Panc1 (cell line): ENCODE data around the gene ZNF160. TPM values are rescaled to one million over a fixed set of nuclear protein-coding genes. Genes with fewer than 3 reads are reported as not detected.

ENCODE experiments used
- ATAC-seq: fragments of 200-7000 bp; cut with Tn5 transposase; 2 replicates; pipeline ENCODE4 v1.9.1; 2020; ENCODE audit warnings: mild to moderate bottlenecking, moderate library complexity
- BruUV-seq: library from RNA; stranded (reverse); fragments of 400-500 nt; replicated peaks from 2 replicates; lab custom pipeline; 2021; lab: Mats Ljungman, UMichigan
- CTCF ChIA-PET: fragments of 300-600 bp; sonication (Branson Sonifier 250); formaldehyde crosslinking; loops from one replicate; lab custom pipeline; 2022; ENCODE audit warnings: antibody characterized with exemption; lab: Charles Lee
- POLR2A ChIA-PET: fragments of 300-600 bp; sonication (Branson Sonifier 250); formaldehyde crosslinking; loops from one replicate; lab custom pipeline; 2022; ENCODE audit warnings: antibody characterized with exemption; lab: Charles Lee
- DNase-seq: peaks from one replicate; pipeline ENCODE4 v3.0.0-alpha.2; 2010; ENCODE audit warnings: low read depth, low spot score
- H3K27ac ChIP-seq: 2 replicates; pipeline ENCODE4 v1.5.1; 2011; ENCODE audit warnings: mild to moderate bottlenecking, low read length, inconsistent platforms
- H3K27me3 ChIP-seq: fragments of 200-500 bp; sonication (Bioruptor generic); 2 replicates; pipeline ENCODE4 v1.6.0; 2014; ENCODE audit warnings: low read length, inconsistent platforms; ENCODE audit not compliant: control insufficient read depth, insufficient read depth
- H3K36me3 ChIP-seq: fragments of 200-500 bp; sonication (Bioruptor generic); 2 replicates; pipeline ENCODE4 v1.5.1; 2014; ENCODE audit warnings: inconsistent platforms, mild to moderate bottlenecking, low read length, moderate library complexity; ENCODE audit not compliant: control insufficient read depth, insufficient read depth
- H3K4me1 ChIP-seq: 2 replicates; pipeline ENCODE4 v1.5.1; 2011; ENCODE audit warnings: inconsistent platforms, mild to moderate bottlenecking, low read length, moderate library complexity; ENCODE audit not compliant: control insufficient read depth, insufficient read depth
- H3K4me3 ChIP-seq, 2 experiments: 2 replicates each; pipeline ENCODE4 v1.5.1; 2011 to 2012; ENCODE audit warnings: low read depth in 2 of 2, low read length in 2 of 2, mild to moderate bottlenecking in 2 of 2, inconsistent platforms in 1 of 2, moderate library complexity in 1 of 2
- H3K9me3 ChIP-seq: fragments of 200-500 bp; sonication (Bioruptor generic); 2 replicates; pipeline ENCODE4 v1.5.1; 2014; ENCODE audit warnings: low read depth, mild to moderate bottlenecking, inconsistent platforms, low read length, moderate library complexity; ENCODE audit not compliant: control insufficient read depth, insufficient read depth
- POLR2AphosphoS5 ChIP-seq: IDR thresholded peaks from 2 replicates; pipeline ENCODE4 v1.6.1; 2012; ENCODE audit warnings: mild to moderate bottlenecking, low read depth, low read length, moderate library complexity
- SIN3A ChIP-seq: IDR thresholded peaks from 2 replicates; pipeline ENCODE4 v1.6.1; 2012; ENCODE audit warnings: low read depth, mild to moderate bottlenecking, low read length, moderate library complexity, borderline replicate concordance; ENCODE audit not compliant: insufficient read depth
- TCF7L2 ChIP-seq: IDR thresholded peaks from 2 replicates; pipeline ENCODE4 v1.6.1; 2011; ENCODE audit warnings: mild to moderate bottlenecking, low read depth, low read length, inconsistent platforms
- in situ Hi-C: cut with HindIII; loops from 2 replicates; pipeline ENCODE4 v1.10.0; 2016; ENCODE audit warnings: low sequenced_read_pairs, low pct_unique_long_range_greater_than_20kb
- intact Hi-C: fragments of 100-400 bp; cut with micrococcal nuclease; formaldehyde crosslinking; loops from one replicate; pipeline ENCODE4 v1.10.0; 2022; ENCODE audit not compliant: unreplicated experiment
- total RNA-seq: library from RNA; stranded (reverse); gene quantifications from one replicate; pipeline ENCODE4 v1.2.1, GENCODE V29; 2021; ENCODE audit not compliant: unreplicated experiment
- TF ChIP-seq, protein P1 (sequence below): fragments of 450-650 bp; IDR thresholded peaks from 2 replicates; pipeline ENCODE4 v1.5.1; 2017; ENCODE audit warnings: mild to moderate bottlenecking
- TF ChIP-seq, protein P2 (sequence below), 2 experiments: IDR thresholded peaks; 2 replicates each; pipeline ENCODE4 v1.6.1; 2011 to 2012; ENCODE audit warnings: low read depth in 2 of 2, control low read depth in 1 of 2, low read length in 1 of 2, mild to moderate bottlenecking in 1 of 2, moderate library complexity in 1 of 2; ENCODE audit not compliant: insufficient read depth in 1 of 2

Gene ZNF160
- total RNA-seq, 1 experiment from 2014 or later = 29.1 TPM

DNA sequence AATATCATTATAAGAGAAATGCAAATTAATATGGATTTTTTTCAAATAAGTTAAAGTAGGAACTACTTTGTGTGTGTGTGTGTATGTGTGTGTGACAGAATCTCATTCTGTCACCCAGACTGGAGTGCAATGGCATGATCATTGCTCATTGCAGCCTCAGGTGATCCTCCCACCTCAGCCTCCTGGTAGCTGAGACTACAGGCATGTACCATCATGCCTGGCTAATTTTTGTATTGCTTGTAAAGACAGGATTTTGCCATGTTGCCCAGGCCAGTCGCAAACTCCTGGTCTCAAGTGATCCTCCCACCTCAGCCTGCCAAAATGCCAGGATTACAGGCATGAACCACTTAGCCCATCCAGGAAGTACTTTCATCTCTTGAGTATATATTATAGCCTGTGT, 61.9 kb downstream of the ZNF160 start:
- H3K4me1 ChIP-seq = 0 out of 2 replicates have a peak, but pooled peaks cover 4% of the 10 kb centered on the region
- no peak overlapping the region for H3K27ac ChIP-seq
- H3K9me3 ChIP-seq = no peaks in the 10 kb centered on the region; the same call in 1 of the 2 replicates
- BruUV-seq = no TSS peak
- no peak overlapping the region for H3K4me3 ChIP-seq
- intact Hi-C loops (no loop called here), in situ Hi-C loops (no loop called here)
- no peaks in the 10 kb centered on the region for H3K27me3 ChIP-seq
- no peak for DNase-seq
- H3K36me3 ChIP-seq = no peaks in the 10 kb centered on the region
- TF ChIP-seq POLR2AphosphoS5 (no peak), TCF7L2 (no peak), SIN3A (no peak)
- TF ChIP-seq, protein P1, sequence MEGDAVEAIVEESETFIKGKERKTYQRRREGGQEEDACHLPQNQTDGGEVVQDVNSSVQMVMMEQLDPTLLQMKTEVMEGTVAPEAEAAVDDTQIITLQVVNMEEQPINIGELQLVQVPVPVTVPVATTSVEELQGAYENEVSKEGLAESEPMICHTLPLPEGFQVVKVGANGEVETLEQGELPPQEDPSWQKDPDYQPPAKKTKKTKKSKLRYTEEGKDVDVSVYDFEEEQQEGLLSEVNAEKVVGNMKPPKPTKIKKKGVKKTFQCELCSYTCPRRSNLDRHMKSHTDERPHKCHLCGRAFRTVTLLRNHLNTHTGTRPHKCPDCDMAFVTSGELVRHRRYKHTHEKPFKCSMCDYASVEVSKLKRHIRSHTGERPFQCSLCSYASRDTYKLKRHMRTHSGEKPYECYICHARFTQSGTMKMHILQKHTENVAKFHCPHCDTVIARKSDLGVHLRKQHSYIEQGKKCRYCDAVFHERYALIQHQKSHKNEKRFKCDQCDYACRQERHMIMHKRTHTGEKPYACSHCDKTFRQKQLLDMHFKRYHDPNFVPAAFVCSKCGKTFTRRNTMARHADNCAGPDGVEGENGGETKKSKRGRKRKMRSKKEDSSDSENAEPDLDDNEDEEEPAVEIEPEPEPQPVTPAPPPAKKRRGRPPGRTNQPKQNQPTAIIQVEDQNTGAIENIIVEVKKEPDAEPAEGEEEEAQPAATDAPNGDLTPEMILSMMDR = no peak
- TF ChIP-seq, protein P2, sequence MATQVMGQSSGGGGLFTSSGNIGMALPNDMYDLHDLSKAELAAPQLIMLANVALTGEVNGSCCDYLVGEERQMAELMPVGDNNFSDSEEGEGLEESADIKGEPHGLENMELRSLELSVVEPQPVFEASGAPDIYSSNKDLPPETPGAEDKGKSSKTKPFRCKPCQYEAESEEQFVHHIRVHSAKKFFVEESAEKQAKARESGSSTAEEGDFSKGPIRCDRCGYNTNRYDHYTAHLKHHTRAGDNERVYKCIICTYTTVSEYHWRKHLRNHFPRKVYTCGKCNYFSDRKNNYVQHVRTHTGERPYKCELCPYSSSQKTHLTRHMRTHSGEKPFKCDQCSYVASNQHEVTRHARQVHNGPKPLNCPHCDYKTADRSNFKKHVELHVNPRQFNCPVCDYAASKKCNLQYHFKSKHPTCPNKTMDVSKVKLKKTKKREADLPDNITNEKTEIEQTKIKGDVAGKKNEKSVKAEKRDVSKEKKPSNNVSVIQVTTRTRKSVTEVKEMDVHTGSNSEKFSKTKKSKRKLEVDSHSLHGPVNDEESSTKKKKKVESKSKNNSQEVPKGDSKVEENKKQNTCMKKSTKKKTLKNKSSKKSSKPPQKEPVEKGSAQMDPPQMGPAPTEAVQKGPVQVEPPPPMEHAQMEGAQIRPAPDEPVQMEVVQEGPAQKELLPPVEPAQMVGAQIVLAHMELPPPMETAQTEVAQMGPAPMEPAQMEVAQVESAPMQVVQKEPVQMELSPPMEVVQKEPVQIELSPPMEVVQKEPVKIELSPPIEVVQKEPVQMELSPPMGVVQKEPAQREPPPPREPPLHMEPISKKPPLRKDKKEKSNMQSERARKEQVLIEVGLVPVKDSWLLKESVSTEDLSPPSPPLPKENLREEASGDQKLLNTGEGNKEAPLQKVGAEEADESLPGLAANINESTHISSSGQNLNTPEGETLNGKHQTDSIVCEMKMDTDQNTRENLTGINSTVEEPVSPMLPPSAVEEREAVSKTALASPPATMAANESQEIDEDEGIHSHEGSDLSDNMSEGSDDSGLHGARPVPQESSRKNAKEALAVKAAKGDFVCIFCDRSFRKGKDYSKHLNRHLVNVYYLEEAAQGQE (IDR thresholded peaks at IDR 0.05; ENCODE audit: insufficient read depth in 1 of 2, low read depth in 2 of 2, low read length in 1 of 2) = no peak
- no peak for ATAC-seq
- ChIA-PET CTCF (no interaction called here), POLR2A (no interaction called here)

DNA sequence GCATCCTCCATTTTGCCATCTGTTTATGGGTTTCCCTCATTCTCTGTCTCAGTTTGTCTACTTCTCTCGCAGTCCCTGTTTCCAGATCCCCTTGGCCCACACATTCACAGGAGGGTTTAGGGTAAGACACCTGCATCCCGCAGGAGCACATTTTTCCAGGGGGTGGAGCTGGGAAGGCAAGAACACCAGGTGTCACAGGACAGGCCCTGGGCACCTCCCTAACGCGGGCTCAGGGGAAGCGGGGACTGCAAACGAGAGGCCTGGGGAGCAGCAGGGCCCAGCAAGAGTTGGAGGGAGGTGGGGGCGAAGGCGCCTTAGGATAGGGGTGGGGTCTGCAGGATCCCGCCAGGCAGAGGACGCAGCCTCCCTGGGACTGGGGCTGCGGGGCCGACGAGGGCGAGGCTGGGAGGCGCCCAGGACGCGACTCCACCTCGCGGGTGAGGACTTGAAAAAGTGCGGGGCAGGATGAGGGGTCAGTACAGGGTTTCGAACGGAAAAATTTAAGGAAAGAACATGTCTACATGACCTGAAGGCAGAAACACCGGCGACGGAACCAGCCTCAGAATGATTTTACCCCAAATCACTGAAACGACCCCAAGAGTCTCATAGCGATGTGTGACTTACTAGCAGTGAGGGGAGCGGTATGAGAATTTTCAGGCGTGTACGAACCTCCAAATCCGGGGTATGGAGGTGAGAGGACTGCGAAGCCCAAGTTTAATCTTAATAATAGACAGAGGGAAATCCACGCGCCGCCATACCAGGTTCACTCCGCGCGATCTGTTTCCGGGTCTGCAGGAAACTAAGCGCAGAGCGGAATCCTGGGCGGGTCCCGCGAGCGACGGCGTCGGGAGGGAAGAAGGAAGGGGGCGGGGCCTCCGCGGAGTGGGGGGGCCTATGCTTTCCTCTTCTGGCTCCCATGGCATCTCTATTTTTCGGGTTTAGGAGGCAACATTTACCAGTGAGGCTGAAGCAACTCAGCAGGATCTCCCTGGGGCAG, 65.8 kb downstream of the ZNF160 start:
- Histone ChIP-seq H3K4me1 (no peaks in the 10 kb centered on the region), H3K36me3 (no peaks in the 10 kb centered on the region), H3K27me3 (no peaks in the 10 kb centered on the region), H3K4me3 (peak overlapping the region in 1 of 2 experiments; percentile 4; a peak in 1 of 4 replicates), H3K27ac (no peak overlapping the region), H3K9me3 (no peaks in the 10 kb centered on the region; the same call in 1 of the 2 replicates)
- no peak for ATAC-seq
- TF ChIP-seq, protein P1 = no peak
- TF ChIP-seq TCF7L2 (no peak), POLR2AphosphoS5 (no peak), SIN3A (no peak)
- TF ChIP-seq, protein P2 (IDR thresholded peaks at IDR 0.05; ENCODE audit: insufficient read depth in 1 of 2, low read depth in 2 of 2, low read length in 1 of 2) = no peak
- intact Hi-C loops (no loop called here), in situ Hi-C loops (no loop called here)
- POLR2A ChIA-PET = no interaction called here
- CTCF ChIA-PET = no interaction called here
- no peak for DNase-seq
- BruUV-seq = no TSS peak
